Subcutaneous adipose tissue (tissue), 4 donors: ENCODE results near the gene PTH2. TPM values are rescaled to one million over a fixed set of nuclear protein-coding genes. Genes with fewer than 3 reads are reported as not detected.

Source experiments
- CTCF ChIP-seq: fragments of 450-650 bp; IDR thresholded peaks from one replicate; pipeline ENCODE4 v1.5.1; 2016; ENCODE audit warnings: low read depth, mild to moderate bottlenecking, control low read depth, antibody characterized with exemption, moderate library complexity
- total RNA-seq, 4 donors: library from RNA; depleted of rRNA; stranded (reverse); fragments of >200 nt; gene quantifications; one replicate each; pipeline ENCODE4 v1.1.0, GENCODE V29; 2016

PTH2 gene
- total RNA-seq, 4 donors from 2014 or later = not detected

- TF ChIP-seq CTCF = no peak
Observed at GRCh38 chr19:49421878-49422202, 1.4 kb downstream of the PTH2 start.

GRCh38 chr19:49421039-49421877 lies 2.0 kb downstream of the PTH2 start:
- TF ChIP-seq CTCF = no peak

- TF ChIP-seq CTCF = no peak
Observed at GRCh38 chr19:49420227-49420626, 3.0 kb downstream of the PTH2 start.

GRCh38 chr19:49419173-49419572 lies 4.1 kb downstream of the PTH2 start:
- no peak for TF ChIP-seq CTCF

GRCh38 chr19:49418511-49418910 lies 4.7 kb downstream of the PTH2 start:
- no peak for TF ChIP-seq CTCF

GRCh38 chr19:49417088-49417487 lies 6.2 kb downstream of the PTH2 start:
- no peak for TF ChIP-seq CTCF

- no peak for TF ChIP-seq CTCF
Observed at GRCh38 chr19:49415810-49416200, 7.4 kb downstream of the PTH2 start.
